Activated T-helper 1 cell treated with anti-CD3 and anti-CD28 coated beads, Interleukin-12 subunit alpha, Interleukin-12 subunit beta, Interleukin-2, Interleukin-4 antibody, amounts not matched to agents 30 ng/mL and 10 ng/mL and 1 ng/mL, durations not matched to agents 14 hours and 24 hours and 36 hours (primary cell): ENCODE results near the gene GSTM1. TPM values are rescaled to one million over a fixed set of nuclear protein-coding genes. Genes with fewer than 3 reads are reported as not detected.
"Not testable (repeated sequence)": the region's sequence is repeated elsewhere in the genome, so short reads cannot be mapped to it uniquely, and the experiment has no call there.

ENCODE experiments used
- DNase-seq: peaks from one replicate; pipeline ENCODE4 v3.0.0; 2021; ENCODE audit warnings: low spot score
- H3K27ac Mint-ChIP-seq: one replicate; pipeline ENCODE4 v1.8.0; 2021; ENCODE audit warnings: mild to moderate bottlenecking, mixed read lengths
- H3K27me3 Mint-ChIP-seq: one replicate; pipeline ENCODE4 v1.8.0; 2022; ENCODE audit warnings: mild to moderate bottlenecking, moderate library complexity, mixed read lengths; ENCODE audit not compliant: insufficient read depth
- H3K36me3 Mint-ChIP-seq: one replicate; pipeline ENCODE4 v1.8.0; 2021; ENCODE audit warnings: low read depth, mixed read lengths
- H3K4me1 Mint-ChIP-seq: one replicate; pipeline ENCODE4 v1.8.0; 2021; ENCODE audit warnings: low read depth, mixed read lengths
- H3K4me3 Mint-ChIP-seq: one replicate; pipeline ENCODE4 v1.8.0; 2021; ENCODE audit warnings: mild to moderate bottlenecking, moderate library complexity, mixed read lengths
- H3K9me3 Mint-ChIP-seq: one replicate; pipeline ENCODE4 v1.8.0; 2021; ENCODE audit warnings: mixed read lengths
- intact Hi-C: fragments of 100-400 bp; cut with micrococcal nuclease; formaldehyde crosslinking; loops from one replicate; pipeline ENCODE4 v1.15.1; 2024
- total RNA-seq: library from RNA; stranded (reverse); gene quantifications from 2 replicates; pipeline ENCODE4 v1.2.3, GENCODE V29; 2022

Gene GSTM1
- total RNA-seq, 1 donor from 2014 or later: 86.4 TPM

DNA sequence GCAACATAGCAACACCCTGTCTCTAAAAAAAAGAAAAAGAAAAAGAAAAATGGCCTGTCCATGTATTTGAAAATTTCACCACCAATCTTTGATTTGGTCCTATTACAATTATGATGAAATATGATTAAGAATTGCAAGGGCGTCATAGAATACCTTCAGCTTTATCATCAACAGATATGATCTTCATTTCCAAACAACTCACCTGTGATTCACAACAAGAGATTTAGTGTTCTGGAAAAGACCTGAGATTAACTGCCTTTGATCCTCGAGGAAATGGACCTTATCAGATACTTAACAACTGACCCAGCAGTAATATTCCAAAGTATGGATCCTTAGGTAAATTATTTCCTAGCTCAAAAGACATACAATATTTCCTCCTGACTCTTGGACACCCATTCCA lies 35.2 kb upstream of the GSTM1 start:
- intact Hi-C loops: no loop called here
- peaks cover 26% of the 10 kb centered on the region for H3K27me3 Mint-ChIP-seq
- peaks cover 22% of the 10 kb centered on the region for H3K4me1 Mint-ChIP-seq
- H3K9me3 Mint-ChIP-seq: no peaks in the 10 kb centered on the region
- no peak overlapping the region for H3K27ac Mint-ChIP-seq
- no peak for DNase-seq
- no peak overlapping the region for H3K4me3 Mint-ChIP-seq
- H3K36me3 Mint-ChIP-seq: peaks cover 3% of the 10 kb centered on the region

DNA sequence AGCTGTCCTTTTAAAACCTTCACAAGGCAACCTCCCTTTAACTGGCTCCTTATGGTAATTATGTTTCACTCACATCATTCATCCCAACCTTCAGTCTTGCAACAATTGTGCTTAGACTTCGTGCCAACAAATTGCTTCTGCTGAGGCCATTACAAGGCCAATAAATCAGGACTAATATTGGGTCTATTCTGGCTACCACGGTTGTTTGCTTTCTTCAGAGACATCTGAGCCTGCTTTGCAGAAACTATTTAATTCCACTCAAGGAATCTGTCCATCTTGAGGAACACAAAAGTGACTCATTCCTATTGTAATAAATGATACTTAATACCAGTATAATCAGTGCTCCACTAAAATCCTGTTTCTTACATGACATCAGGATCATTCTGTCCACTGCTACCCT lies 34.3 kb upstream of the GSTM1 start:
- H3K27ac Mint-ChIP-seq: no peak overlapping the region

DNA sequence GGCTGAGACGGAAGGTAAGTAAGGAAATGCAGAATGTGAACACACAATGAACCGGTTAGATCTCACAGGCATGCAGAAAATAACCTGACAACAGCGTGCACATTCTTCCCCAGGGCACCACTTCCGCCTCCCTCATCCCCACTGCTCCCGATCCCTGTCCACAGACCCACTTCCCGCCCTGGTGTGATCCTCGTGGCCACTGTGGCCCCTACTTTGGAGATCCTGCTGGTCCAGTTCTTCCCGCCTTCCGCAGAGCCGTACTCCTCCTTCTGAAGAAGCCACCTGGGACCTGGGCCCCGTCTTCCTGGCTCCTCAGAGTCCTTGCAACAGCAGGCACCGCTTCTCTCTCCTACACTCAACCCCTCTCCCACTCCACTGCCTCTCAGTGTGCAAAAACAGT lies 33.1 kb upstream of the GSTM1 start:
- no peak overlapping the region for H3K27ac Mint-ChIP-seq
- H3K4me1 Mint-ChIP-seq: peaks cover 15% of the 10 kb centered on the region
- intact Hi-C loops: no loop called here

More for the DNA sequence above, 34.3 kb upstream of the GSTM1 start:
- peaks cover 4% of the 10 kb centered on the region for H3K36me3 Mint-ChIP-seq
- peaks cover 26% of the 10 kb centered on the region for H3K27me3 Mint-ChIP-seq
- no peak overlapping the region for H3K4me3 Mint-ChIP-seq
- DNase-seq: no peak
- intact Hi-C loops: no loop called here
- no peaks in the 10 kb centered on the region for H3K9me3 Mint-ChIP-seq
- peaks cover 22% of the 10 kb centered on the region for H3K4me1 Mint-ChIP-seq

DNA sequence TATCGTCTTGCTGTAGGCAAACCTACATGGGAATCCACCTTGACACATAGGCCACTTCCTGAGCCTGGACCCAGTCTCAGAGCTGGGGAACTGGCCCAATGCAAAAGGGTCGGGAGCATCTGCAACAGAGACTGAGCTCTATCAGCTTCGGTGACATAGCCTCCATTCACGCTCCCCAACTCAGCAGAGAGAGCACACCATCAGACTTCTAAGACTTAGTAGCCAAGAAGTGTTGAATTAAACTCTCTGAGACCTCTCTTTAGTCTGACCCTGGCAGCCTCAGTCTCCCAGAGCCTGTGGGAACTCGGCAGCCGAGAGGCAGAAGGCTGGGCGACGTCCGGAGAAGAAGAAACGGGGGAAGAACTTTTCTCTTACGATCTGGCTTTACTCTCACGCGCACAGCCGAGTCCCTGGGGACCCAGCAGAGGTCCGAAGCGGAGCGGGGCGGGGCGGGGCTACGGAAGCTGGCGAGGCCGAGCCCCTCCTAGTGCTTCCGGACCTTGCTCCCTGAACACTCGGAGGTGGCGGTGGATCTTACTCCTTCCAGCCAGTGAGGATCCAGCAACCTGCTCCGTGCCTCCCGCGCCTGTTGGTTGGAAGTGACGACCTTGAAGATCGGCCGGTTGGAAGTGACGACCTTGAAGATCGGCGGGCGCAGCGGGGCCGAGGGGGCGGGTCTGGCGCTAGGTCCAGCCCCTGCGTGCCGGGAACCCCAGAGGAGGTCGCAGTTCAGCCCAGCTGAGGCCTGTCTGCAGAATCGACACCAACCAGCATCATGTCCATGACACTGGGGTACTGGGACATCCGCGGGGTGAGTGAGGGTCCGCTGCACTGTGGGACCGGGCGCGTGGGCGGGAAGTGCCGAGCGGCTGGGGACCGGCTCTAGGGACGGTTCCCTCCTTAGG lies 31.8 kb upstream of the GSTM1 start, which contains the start of gene GSTM4:
Gene GSTM4, plus strand, starts transcription at position 485 of the 905 bp plus-strand sequence. Its CDS starts 291 bp downstream, at position 776.
- H3K27ac Mint-ChIP-seq: peak within 1 kb of the TSS; percentile 92
- peaks cover 15% of the 10 kb centered on the region for H3K4me1 Mint-ChIP-seq
- peak within 1 kb of the TSS; percentile 95 for H3K4me3 Mint-ChIP-seq
- peaks cover 16% of the 10 kb centered on the region for H3K36me3 Mint-ChIP-seq
- intact Hi-C loops: loop anchor here (1.0 kb wide), 4 partner anchors 11 to 84 kb away; no protein-coding TSS in a partner anchor
- peak; percentile 56 for DNase-seq
- peaks cover 19% of the 10 kb centered on the region for H3K27me3 Mint-ChIP-seq
- no peaks in the 10 kb centered on the region for H3K9me3 Mint-ChIP-seq

More for the DNA sequence above, 33.1 kb upstream of the GSTM1 start:
- DNase-seq: no peak
- H3K9me3 Mint-ChIP-seq: no peaks in the 10 kb centered on the region
- H3K27me3 Mint-ChIP-seq: peaks cover 21% of the 10 kb centered on the region
- peaks cover 9% of the 10 kb centered on the region for H3K36me3 Mint-ChIP-seq
- H3K4me3 Mint-ChIP-seq: peak overlapping the region; percentile 95

DNA sequence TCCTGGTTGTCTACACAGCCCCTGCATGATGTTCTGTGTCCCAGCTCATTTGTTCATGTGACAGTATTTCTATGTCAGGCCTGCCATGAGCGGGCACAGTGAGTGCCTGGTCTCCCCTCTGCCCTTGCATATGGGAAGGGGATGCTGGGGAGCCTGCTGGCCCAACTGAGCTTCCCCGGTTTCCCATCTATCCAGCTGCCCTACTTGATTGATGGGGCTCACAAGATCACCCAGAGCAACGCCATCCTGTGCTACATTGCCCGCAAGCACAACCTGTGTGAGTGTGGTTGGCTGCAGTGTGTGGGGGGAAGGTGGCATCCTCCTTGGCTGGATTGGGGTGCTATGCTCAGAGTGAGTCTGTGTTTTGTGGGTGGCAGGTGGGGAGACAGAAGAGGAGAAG lies 30.2 kb upstream of the GSTM1 start:
- intact Hi-C loops: no loop called here
- H3K27ac Mint-ChIP-seq: no peak overlapping the region
- peaks cover 20% of the 10 kb centered on the region for H3K36me3 Mint-ChIP-seq
- no peak for DNase-seq
- H3K4me1 Mint-ChIP-seq: peaks cover 15% of the 10 kb centered on the region
- H3K4me3 Mint-ChIP-seq: peak overlapping the region; percentile 57
- peaks cover 8% of the 10 kb centered on the region for H3K27me3 Mint-ChIP-seq
- no peaks in the 10 kb centered on the region for H3K9me3 Mint-ChIP-seq

DNA sequence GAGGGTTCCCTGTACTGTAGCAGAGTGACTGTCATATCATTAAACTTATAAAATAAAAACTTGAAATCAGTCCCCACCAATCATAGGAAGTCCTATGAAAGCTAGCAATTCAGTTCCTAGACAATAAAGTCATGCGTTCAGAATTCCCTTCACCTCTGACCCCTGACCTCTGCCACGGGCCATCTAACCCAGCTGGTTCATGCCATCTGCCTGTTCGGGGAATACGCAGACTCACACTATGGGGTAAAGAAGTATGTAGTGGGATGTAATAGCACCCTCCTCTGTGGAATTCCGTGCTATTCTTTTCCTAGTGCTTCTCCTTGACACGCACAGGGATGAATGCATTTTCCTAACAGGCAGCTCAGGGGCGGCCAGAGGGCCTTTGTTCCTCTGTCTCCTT lies 29.6 kb upstream of the GSTM1 start:
- Mint-ChIP-seq H3K27me3 (peaks cover 6% of the 10 kb centered on the region), H3K4me1 (peaks cover 15% of the 10 kb centered on the region), H3K4me3 (peak overlapping the region; percentile 57), H3K27ac (no peak overlapping the region), H3K9me3 (no peaks in the 10 kb centered on the region), H3K36me3 (peaks cover 20% of the 10 kb centered on the region)
- no peak for DNase-seq
- intact Hi-C loops: no loop called here

DNA sequence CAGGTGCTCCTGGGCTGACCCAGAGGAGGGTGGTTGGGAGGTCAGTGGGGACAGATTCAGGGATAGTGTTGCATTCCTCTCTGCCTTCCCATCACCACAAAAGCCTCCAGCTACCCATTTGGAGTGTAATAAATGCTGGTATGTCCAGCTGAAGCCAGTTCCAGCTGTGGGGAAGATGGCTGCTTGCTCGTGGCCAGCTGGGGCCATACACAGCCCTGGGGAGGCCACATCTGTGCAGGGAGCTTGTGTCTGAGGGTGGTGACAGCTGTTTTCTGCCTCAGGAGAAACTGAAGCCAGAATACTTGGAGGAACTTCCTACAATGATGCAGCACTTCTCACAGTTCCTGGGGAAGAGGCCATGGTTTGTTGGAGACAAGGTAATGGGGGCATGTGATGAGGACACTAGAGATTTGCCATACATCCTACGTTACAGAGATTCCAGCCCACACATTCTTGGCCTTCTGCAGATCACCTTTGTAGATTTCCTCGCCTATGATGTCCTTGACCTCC lies 29.0 kb upstream of the GSTM1 start:
- Mint-ChIP-seq H3K27me3 (peaks cover under 1% of the 10 kb centered on the region), H3K9me3 (no peaks in the 10 kb centered on the region), H3K4me3 (peak overlapping the region; percentile 8), H3K36me3 (peaks cover 20% of the 10 kb centered on the region), H3K27ac (peak overlapping the region; percentile 15), H3K4me1 (peaks cover 15% of the 10 kb centered on the region)
- intact Hi-C loops: no loop called here
- no peak for DNase-seq

DNA sequence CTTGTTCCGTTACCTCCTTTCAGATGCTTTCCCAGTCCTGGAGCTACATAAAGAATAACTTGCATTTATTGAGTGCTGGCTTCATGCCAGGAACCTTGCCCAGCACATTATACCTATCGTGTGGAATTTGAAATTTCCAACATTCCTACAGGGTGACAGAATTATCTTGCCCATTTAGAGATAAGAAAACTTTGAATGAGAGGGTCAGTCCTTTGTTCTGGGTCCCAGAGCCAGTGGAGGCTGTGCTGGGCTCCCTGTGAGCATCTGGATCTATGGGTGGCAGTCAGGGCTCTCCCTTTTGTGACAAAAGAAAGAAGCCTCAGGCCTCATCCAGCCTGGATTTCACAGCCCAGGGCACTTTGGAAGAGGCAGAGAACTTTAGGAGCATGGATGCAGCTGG lies 28.5 kb upstream of the GSTM1 start:
- Mint-ChIP-seq H3K9me3 (no peaks in the 10 kb centered on the region), H3K27me3 (no peaks in the 10 kb centered on the region), H3K4me3 (peak overlapping the region; percentile 8), H3K36me3 (peaks cover 20% of the 10 kb centered on the region), H3K4me1 (peaks cover 15% of the 10 kb centered on the region), H3K27ac (peak overlapping the region; percentile 15)
- intact Hi-C loops: no loop called here
- DNase-seq: no peak

DNA sequence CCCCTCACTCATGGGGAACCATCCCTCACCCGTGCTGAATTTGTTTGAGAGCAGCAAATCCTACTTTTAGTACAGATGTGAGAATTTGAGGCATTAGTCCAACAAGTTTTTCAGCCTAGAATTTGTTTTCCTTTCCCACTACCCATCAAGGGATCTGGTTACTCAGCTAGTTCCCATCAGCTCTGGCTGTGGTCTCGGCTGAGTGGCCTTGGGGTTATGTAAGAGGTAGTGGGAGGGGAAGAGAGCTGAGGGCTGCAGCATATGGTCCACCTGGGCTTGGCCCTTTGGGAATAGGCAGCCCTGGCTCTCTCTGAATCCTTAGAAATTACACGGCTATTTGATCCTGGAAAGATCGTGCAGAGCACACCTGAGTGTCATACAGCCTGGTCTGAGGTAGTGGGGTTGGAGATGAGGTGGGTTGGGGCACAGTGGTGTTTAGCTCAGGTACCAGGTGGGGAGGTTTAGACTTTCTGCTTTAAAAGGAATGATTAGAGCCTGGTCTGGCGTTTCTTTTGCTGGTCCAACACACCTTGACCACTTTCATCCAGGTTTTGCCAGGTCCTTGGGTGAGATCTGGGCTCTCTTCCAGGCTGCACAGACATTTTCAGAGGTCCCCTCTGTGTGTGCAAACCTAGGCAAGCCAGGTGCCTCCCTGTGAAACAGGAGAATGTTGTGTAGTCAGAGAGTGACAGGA lies 27.5 kb upstream of the GSTM1 start:
- no peak for DNase-seq
- no peak overlapping the region for H3K27ac Mint-ChIP-seq

DNA sequence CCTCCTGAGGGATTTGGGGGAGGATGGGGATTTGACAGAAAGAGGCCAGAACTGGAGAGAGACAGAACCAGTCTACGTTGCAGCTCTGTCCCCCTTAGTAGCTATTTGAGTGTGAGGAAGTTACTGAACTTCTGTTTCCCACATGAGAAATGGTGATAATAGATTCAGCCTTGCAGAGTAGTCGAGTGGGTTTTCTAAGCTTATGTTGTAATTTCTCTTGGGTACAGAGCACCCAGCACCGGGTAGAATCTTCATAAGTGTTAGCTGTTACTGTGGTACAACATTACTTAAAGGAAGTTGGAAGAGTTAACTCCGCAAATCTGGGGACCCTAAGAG lies 27.0 kb upstream of the GSTM1 start:
- DNase-seq, H3K4me3 Mint-ChIP-seq, H3K27me3 Mint-ChIP-seq, H3K4me1 Mint-ChIP-seq, H3K9me3 Mint-ChIP-seq, intact Hi-C loops, H3K27ac Mint-ChIP-seq: not testable (repeated sequence)
- H3K36me3 Mint-ChIP-seq: peaks cover 20% of the 10 kb centered on the region

More for the DNA sequence above, 27.5 kb upstream of the GSTM1 start:
- H3K27me3 Mint-ChIP-seq: no peaks in the 10 kb centered on the region
- peaks cover 10% of the 10 kb centered on the region for H3K4me1 Mint-ChIP-seq
- intact Hi-C loops: no loop called here
- no peak overlapping the region for H3K4me3 Mint-ChIP-seq
- H3K36me3 Mint-ChIP-seq: peaks cover 20% of the 10 kb centered on the region
- no peaks in the 10 kb centered on the region for H3K9me3 Mint-ChIP-seq

DNA sequence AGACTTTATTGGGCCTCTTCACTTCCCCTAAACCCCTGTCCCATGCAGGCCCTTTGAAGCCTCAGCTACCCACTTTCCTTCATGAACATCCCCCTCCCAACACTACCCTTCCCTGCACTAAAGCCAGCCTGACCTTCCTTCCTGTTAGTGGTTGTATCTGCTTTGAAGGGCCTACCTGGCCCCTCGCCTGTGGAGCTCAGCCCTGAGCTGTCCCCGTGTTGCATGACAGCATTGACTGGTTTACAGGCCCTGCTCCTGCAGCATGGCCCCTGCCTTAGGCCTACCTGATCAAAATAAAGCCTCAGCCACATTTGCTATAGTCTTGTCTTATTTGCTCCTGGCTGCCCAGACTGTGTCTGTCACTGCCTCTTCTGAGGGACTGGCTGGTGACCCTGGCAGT lies 26.2 kb upstream of the GSTM1 start:
- Mint-ChIP-seq H3K4me3 (no peak overlapping the region), H3K27me3 (no peaks in the 10 kb centered on the region), H3K36me3 (peaks cover 17% of the 10 kb centered on the region), H3K9me3 (no peaks in the 10 kb centered on the region), H3K4me1 (no peaks in the 10 kb centered on the region), H3K27ac (no peak overlapping the region)
- intact Hi-C loops: no loop called here
- no peak for DNase-seq

DNA sequence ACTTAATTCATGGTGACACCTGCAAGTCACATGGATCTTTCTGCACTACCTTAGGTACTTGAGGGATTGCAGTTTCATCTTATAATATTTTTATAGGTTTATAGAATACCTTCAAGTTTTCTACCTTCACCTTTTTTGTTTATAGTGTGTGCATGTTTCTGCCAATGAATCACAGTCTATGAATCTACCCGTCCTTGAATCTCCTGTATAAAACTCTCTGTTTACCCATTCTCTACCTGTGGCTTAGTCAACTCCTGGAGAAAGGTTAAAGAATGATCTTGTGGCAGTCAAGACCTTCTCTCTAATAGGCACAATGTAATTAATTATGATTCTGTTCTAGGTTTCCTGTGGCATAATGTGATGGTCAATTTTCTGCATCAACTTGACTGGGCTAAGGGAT lies 22.9 kb upstream of the GSTM1 start:
- H3K27me3 Mint-ChIP-seq: no peaks in the 10 kb centered on the region
- H3K4me1 Mint-ChIP-seq: peaks cover 15% of the 10 kb centered on the region
- DNase-seq: no peak
- no peak overlapping the region for H3K4me3 Mint-ChIP-seq
- H3K27ac Mint-ChIP-seq: no peak overlapping the region
- intact Hi-C loops: no loop called here
- peaks cover 14% of the 10 kb centered on the region for H3K36me3 Mint-ChIP-seq
- H3K9me3 Mint-ChIP-seq: no peaks in the 10 kb centered on the region
